ENCODE data around the gene GALNT2.

GALNT2 gene

GRCh38 chr1:230151924-230152468, 85.0 kb downstream of the GALNT2 start:
- Histone ChIP-seq H2AFZ (ENCODE audit: low read depth, low read length) (no peak overlapping the region), H3K4me2 (ENCODE audit: insufficient read depth, low read length) (no peak overlapping the region), H4K20me1 (ENCODE audit: insufficient read depth, low read length) (peaks cover 100% of the 10 kb centered on the region), H3K9ac (ENCODE audit: low read depth, low read length) (no peak overlapping the region), H3K36me3 (ENCODE audit: insufficient read depth, low read length) (peaks cover 65% of the 10 kb centered on the region), H3K27ac (ENCODE audit: low read length) (no peak overlapping the region), H3K27me3 (ENCODE audit: insufficient read depth, low read length, poor library complexity) (no peaks in the 10 kb centered on the region), H3K4me3 (ENCODE audit: low read depth in 1 of 2, low read length in 2 of 2) (no peak overlapping the region), H3K9me3 (ENCODE audit: insufficient read depth, low read length, severe bottlenecking) (no peaks in the 10 kb centered on the region), H3K4me1 (ENCODE audit: insufficient read depth, low read length) (peaks cover 62% of the 10 kb centered on the region), H3K79me2 (ENCODE audit: insufficient read depth, low read length) (peaks cover 100% of the 10 kb centered on the region)
- ATAC-seq (ENCODE audit: insufficient read depth, low read depth): no peak
- DNase-seq: no peak
- TF ChIP-seq EZH2 (IDR thresholded peaks at IDR 0.05; ENCODE audit: borderline replicate concordance, low read depth, low read length, severe bottlenecking) (no peak), CTCF (IDR thresholded peaks at IDR 0.05; ENCODE audit: borderline replicate concordance, extremely low read depth, low read length, poor library complexity, severe bottlenecking) (no peak)

DNA sequence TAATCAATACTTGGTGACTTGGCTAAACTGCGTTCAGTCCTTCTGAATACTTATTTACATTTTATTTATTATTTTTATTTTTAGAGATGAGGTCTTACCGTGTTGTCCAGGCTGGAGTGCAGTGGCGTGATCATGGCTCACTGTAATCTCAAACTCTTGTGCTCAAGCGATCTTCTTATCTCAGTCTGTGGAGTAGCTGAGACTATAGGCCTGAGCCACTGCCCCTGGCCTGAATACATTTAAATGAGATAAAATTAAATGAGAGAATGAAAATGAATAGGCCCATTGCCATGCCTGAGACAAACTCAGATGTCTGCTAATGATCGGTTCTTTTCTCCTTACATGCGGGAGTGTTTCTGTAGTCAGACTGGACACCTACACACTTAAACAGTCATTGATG, 86.0 kb downstream of the GALNT2 start:
- Histone ChIP-seq H3K27ac (ENCODE audit: low read length) (peak overlapping the region; percentile 13; the same call in 1 of the 2 replicates), H3K4me2 (ENCODE audit: insufficient read depth, low read length) (no peak overlapping the region), H3K9me3 (ENCODE audit: insufficient read depth, low read length, severe bottlenecking) (no peaks in the 10 kb centered on the region), H3K9ac (ENCODE audit: low read depth, low read length) (no peak overlapping the region), H3K79me2 (ENCODE audit: insufficient read depth, low read length) (peaks cover 100% of the 10 kb centered on the region), H3K36me3 (ENCODE audit: insufficient read depth, low read length) (peaks cover 64% of the 10 kb centered on the region), H2AFZ (ENCODE audit: low read depth, low read length) (no peak overlapping the region), H3K4me3 (ENCODE audit: low read depth in 1 of 2, low read length in 2 of 2) (no peak overlapping the region), H3K4me1 (ENCODE audit: insufficient read depth, low read length) (peaks cover 61% of the 10 kb centered on the region), H3K27me3 (ENCODE audit: insufficient read depth, low read length, poor library complexity) (no peaks in the 10 kb centered on the region), H4K20me1 (ENCODE audit: insufficient read depth, low read length) (peaks cover 100% of the 10 kb centered on the region)
- no peak for DNase-seq
- ATAC-seq (ENCODE audit: insufficient read depth, low read depth): no peak
- no peak for TF ChIP-seq EZH2 (IDR thresholded peaks at IDR 0.05; ENCODE audit: borderline replicate concordance, low read depth, low read length, severe bottlenecking)
- no peak for TF ChIP-seq CTCF (IDR thresholded peaks at IDR 0.05; ENCODE audit: borderline replicate concordance, extremely low read depth, low read length, poor library complexity, severe bottlenecking)

DNA sequence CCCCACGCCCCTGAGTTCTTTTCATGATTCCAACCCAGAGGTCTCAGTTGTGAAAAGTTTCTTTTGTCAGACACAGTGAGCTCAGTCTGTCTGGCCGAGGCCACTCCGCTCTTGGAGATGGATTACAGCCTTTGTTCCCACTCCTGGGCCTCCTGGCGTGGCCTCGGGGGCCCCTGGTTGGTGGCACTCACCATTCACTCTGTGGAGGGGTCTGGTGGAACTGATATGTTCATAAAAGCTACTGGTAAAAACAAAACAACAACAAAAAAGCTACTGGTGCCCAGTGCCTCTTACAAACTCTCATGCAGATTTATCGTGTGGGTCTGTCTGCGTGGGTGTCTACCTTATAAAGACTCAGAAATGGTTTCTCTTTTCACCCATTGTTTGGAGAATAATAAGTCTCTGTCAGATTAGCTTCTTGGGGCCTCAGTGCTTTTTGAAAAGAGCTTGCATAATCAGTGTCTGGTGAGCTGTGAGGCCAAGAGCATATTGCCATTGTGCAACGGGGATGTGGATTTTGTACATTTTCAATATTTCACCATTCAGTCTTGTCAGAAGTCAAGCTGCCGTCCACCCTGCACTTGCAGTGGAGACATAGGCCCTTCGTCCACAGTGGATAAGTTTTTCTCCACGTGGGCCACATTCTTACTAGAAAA, 86.7 kb downstream of the GALNT2 start:
- H3K4me2 ChIP-seq (ENCODE audit: insufficient read depth, low read length): no peak overlapping the region
- H3K4me1 ChIP-seq (ENCODE audit: insufficient read depth, low read length): peaks cover 59% of the 10 kb centered on the region
- ATAC-seq (ENCODE audit: insufficient read depth, low read depth): no peak
- H3K4me3 ChIP-seq (ENCODE audit: low read depth in 1 of 2, low read length in 2 of 2): no peak overlapping the region
- H3K79me2 ChIP-seq (ENCODE audit: insufficient read depth, low read length): peaks cover 100% of the 10 kb centered on the region
- peak overlapping the region; percentile 25 for H3K27ac ChIP-seq (ENCODE audit: low read length)
- no peak overlapping the region for H2AFZ ChIP-seq (ENCODE audit: low read depth, low read length)
- no peak overlapping the region for H3K9ac ChIP-seq (ENCODE audit: low read depth, low read length)
- H3K9me3 ChIP-seq (ENCODE audit: insufficient read depth, low read length, severe bottlenecking): no peaks in the 10 kb centered on the region
- H3K27me3 ChIP-seq (ENCODE audit: insufficient read depth, low read length, poor library complexity): no peaks in the 10 kb centered on the region
- peaks cover 68% of the 10 kb centered on the region for H3K36me3 ChIP-seq (ENCODE audit: insufficient read depth, low read length)
- no peak for TF ChIP-seq EZH2 (IDR thresholded peaks at IDR 0.05; ENCODE audit: borderline replicate concordance, low read depth, low read length, severe bottlenecking)
- TF ChIP-seq CTCF (IDR thresholded peaks at IDR 0.05; ENCODE audit: borderline replicate concordance, extremely low read depth, low read length, poor library complexity, severe bottlenecking): no peak
- DNase-seq: no peak
- H4K20me1 ChIP-seq (ENCODE audit: insufficient read depth, low read length): peaks cover 100% of the 10 kb centered on the region

Measured in DND-41 (cell line).